B cell (primary cell): ENCODE results near the gene RIT1. TPM values are rescaled to one million over a fixed set of nuclear protein-coding genes. Genes with fewer than 3 reads are reported as not detected.

Experiments
- ATAC-seq: fragments of 200-7000 bp; cut with Tn5 transposase; one replicate; pipeline ENCODE4 v1.10.0; 2021; ENCODE audit warnings: low read depth, mild to moderate bottlenecking, moderate number of reproducible peaks, moderate library complexity
- CTCF ChIA-PET: fragments of 350-600 bp; sonication (Branson Sonifier 250); formaldehyde crosslinking; loops from one replicate; lab custom pipeline; 2021; ENCODE audit warnings: antibody characterized with exemption, inconsistent platforms; lab: Charles Lee
- POLR2A ChIA-PET: fragments of 350-600 bp; sonication (Branson Sonifier 250); formaldehyde crosslinking; loops from one replicate; lab custom pipeline; 2021; ENCODE audit warnings: antibody characterized with exemption; lab: Charles Lee
- DNase-seq: peaks from one replicate; pipeline ENCODE4 v3.0.0; 2013
- H2AFZ ChIP-seq: 2 replicates; pipeline ENCODE4 v1.6.1; 2012; ENCODE audit warnings: mild to moderate bottlenecking, low read depth, low read length; ENCODE audit not compliant: insufficient read depth, poor library complexity, severe bottlenecking
- H3K27ac ChIP-seq, 2 donors: 1 replicate in 1 of 2; 2 replicates in 1 of 2; pipeline ENCODE4 v1.5.1; 2012 to 2013; ENCODE audit warnings: low read length in 2 of 2, mild to moderate bottlenecking in 2 of 2, moderate library complexity in 1 of 2
- H3K27me3 ChIP-seq, 4 experiments: fragments of 200-600 bp in 1 of 4; sonication (generic) in 1 of 4; replicated peaks in 1 of 4; 1 replicate in 2 of 4; 2 replicates in 2 of 4; pipeline versions ENCODE4 v1.6.1 to v1.7.0; 2013 to 2016; ENCODE audit warnings: low read length in 3 of 4, mild to moderate bottlenecking in 2 of 4, mixed read lengths in 1 of 4, moderate library complexity in 1 of 4; ENCODE audit not compliant: insufficient read depth in 4 of 4, control insufficient read depth in 3 of 4; ENCODE audit errors: control extremely low read depth in 1 of 4
- H3K36me3 ChIP-seq, 2 experiments: replicated peaks in 1 of 2; 1 replicate in 1 of 2; 2 replicates in 1 of 2; pipeline versions ENCODE4 v1.6.1 to v1.7.1; 2013; ENCODE audit warnings: low read length in 1 of 2; ENCODE audit not compliant: insufficient read depth in 2 of 2, control insufficient read depth in 1 of 2; ENCODE audit errors: control extremely low read depth in 1 of 2, extremely low read depth in 1 of 2
- H3K4me1 ChIP-seq, 2 donors: fragments of 200-600 bp in 1 of 2; sonication (generic) in 1 of 2; 1 replicate in 1 of 2; 2 replicates in 1 of 2; pipeline versions ENCODE4 v1.5.1 to v1.6.1; 2013 to 2017; ENCODE audit warnings: low read length in 2 of 2; ENCODE audit not compliant: control insufficient read depth in 2 of 2, insufficient read depth in 2 of 2
- H3K4me2 ChIP-seq: replicated peaks from 2 replicates; pipeline ENCODE3; 2012; ENCODE audit warnings: mild to moderate bottlenecking, low read depth, low read length; ENCODE audit not compliant: poor library complexity, severe bottlenecking
- H3K4me3 ChIP-seq, 5 experiments: fragments of 200-600 bp in 1 of 5; sonication (generic) in 1 of 5; 1 replicate in 3 of 5; 2 replicates in 2 of 5; pipeline versions ENCODE4 v1.5.1 to v1.7.0; 2011 to 2016; ENCODE audit warnings: low read length in 4 of 5, mild to moderate bottlenecking in 4 of 5, low read depth in 2 of 5, control low read depth in 1 of 5, moderate library complexity in 1 of 5; ENCODE audit not compliant: insufficient read depth in 1 of 5; ENCODE audit errors: control extremely low read depth in 1 of 5, extremely low read depth in 1 of 5
- H3K79me2 ChIP-seq: fragments of 200-600 bp; sonication (generic); one replicate; pipeline ENCODE4 v1.6.0; 2016; ENCODE audit warnings: low read length; ENCODE audit not compliant: control insufficient read depth, insufficient read depth
- H3K9ac ChIP-seq: fragments of 200-600 bp; sonication (generic); 2 replicates; pipeline ENCODE4 v1.6.1; 2017; ENCODE audit warnings: mild to moderate bottlenecking, low read length, moderate library complexity
- H3K9me3 ChIP-seq, 3 donors: one replicate each; pipeline versions ENCODE4 v1.6.1 to v1.7.1; 2013; ENCODE audit warnings: low read length in 2 of 3; ENCODE audit not compliant: control insufficient read depth in 2 of 3, insufficient read depth in 1 of 3; ENCODE audit errors: control extremely low read depth in 1 of 3
- H4K20me1 ChIP-seq: 2 replicates; pipeline ENCODE4 v1.6.0; 2012; ENCODE audit warnings: mild to moderate bottlenecking, low read length; ENCODE audit not compliant: insufficient read depth, control insufficient read depth, poor library complexity, severe bottlenecking
- H3K27ac Mint-ChIP-seq: one replicate; pipeline ENCODE4 v1.8.0; 2021; ENCODE audit warnings: mixed read lengths
- H3K27me3 Mint-ChIP-seq: one replicate; pipeline ENCODE4 v1.8.0; 2021; ENCODE audit warnings: mixed read lengths
- H3K4me1 Mint-ChIP-seq: one replicate; pipeline ENCODE4 v1.8.0; 2021; ENCODE audit warnings: mixed read lengths
- H3K4me3 Mint-ChIP-seq: one replicate; pipeline ENCODE4 v1.8.0; 2021; ENCODE audit warnings: mixed read lengths
- H3K9me3 Mint-ChIP-seq: one replicate; pipeline ENCODE4 v1.8.0; 2022; ENCODE audit warnings: mixed read lengths; ENCODE audit not compliant: insufficient read depth
- EZH2 ChIP-seq: IDR thresholded peaks from 2 replicates; pipeline ENCODE4 v1.6.1; 2012; ENCODE audit warnings: borderline replicate concordance, low read depth, mild to moderate bottlenecking, moderate library complexity, low read length; ENCODE audit not compliant: insufficient read depth, poor library complexity, severe bottlenecking
- WGBS: methylation state at CpG from one replicate; pipeline ENCODE4 v1.1.5; 2013; ENCODE audit warnings: missing lambda C conversion rate; ENCODE audit not compliant: insufficient coverage; 5-methylcytosine and 5-hydroxymethylcytosine counted together
- intact Hi-C: fragments of 100-400 bp; cut with micrococcal nuclease; formaldehyde crosslinking; loops from one replicate; pipeline ENCODE4 v1.10.0; 2022
- polyA plus RNA-seq: library from polyadenylated mRNA; depleted of rRNA; stranded (reverse); fragments of >200 nt; gene quantifications from 2 replicates; pipeline ENCODE4 v1.2.3, GENCODE V29; 2012
- total RNA-seq, 2 donors: library from RNA; stranded (reverse); fragments of 120-200 nt in 1 of 2; gene quantifications; 1 replicate in 1 of 2; 2 replicates in 1 of 2; pipeline versions ENCODE4 v1.2.3 to v1.2.4, GENCODE V29; 2013 to 2022
- TF ChIP-seq, protein P1 (sequence below): fragments of 200-600 bp; IDR thresholded peaks from one replicate; pipeline ENCODE4 v1.8.0; 2022; ENCODE audit warnings: antibody characterized with exemption, mild to moderate bottlenecking

The RIT1 gene
- total and polyA plus RNA-seq, 2 donors (not counting 1 experiment from before 2014, with no cell fraction given): 14.2 to 45.7 TPM

DNA sequence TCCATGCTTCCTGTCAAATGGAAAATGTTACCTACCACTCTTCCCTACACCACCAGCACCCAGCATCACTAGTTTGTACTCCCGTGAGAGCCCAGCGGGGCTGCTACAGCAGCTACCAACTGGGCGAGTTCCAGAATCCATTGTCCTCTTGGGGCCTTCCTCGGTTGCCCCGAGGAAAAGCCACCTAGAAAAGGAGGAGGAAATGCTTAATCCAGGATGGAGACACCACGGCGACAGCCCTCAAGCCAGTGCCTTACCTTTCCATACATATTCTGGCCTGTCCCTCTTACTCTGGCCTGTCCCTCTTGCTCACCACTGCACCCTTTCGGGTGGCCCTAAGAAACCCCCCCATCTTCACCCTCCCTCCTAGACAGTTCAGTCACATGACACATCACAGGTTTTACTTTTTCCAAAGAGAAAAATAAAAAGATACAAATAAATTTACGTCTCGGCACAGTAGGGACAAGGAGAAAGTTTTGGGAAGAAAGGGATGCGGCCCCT is 478 bp downstream of the RIT1 start:
- CTCF ChIA-PET: interaction anchor here (0.9 to 1.0 kb wide), 2 partner anchors 73 to 79 kb away, joined by 3 read pairs; no protein-coding TSS in a partner anchor
- Histone ChIP-seq H3K27me3 (no peaks in the 10 kb centered on the region), H3K79me2 (peaks cover 28% of the 10 kb centered on the region), H4K20me1 (no peaks in the 10 kb centered on the region), H3K4me3 (peak overlapping the region; percentile 64 to 90 (median 71)), H3K36me3 (peaks cover 13 to 51% of the 10 kb centered on the region in 2 experiments), H3K4me1 (peaks cover 14 to 16% of the 10 kb centered on the region in 2 donors), H3K27ac (peak overlapping the region; percentile 59 to 79), H2AFZ (peak overlapping the region; percentile 72), H3K4me2 (peak overlapping the region; percentile 80), H3K9me3 (no peaks in the 10 kb centered on the region), H3K9ac (peak overlapping the region; percentile 82)
- Mint-ChIP-seq H3K4me3 (peak overlapping the region; percentile 96), H3K4me1 (peaks cover 23% of the 10 kb centered on the region), H3K27me3 (no peaks in the 10 kb centered on the region), H3K9me3 (no peaks in the 10 kb centered on the region), H3K27ac (peak overlapping the region; percentile 97)
- POLR2A ChIA-PET: no interaction called here
- peak; percentile 58 for DNase-seq
- WGBS: 13% methylated on average over 7 of the region's 11 CpGs
- intact Hi-C loops: loop anchor here (1.0 to 2.0 kb wide), 6 partner anchors 24 to 648 kb away; partner anchors contain the start of genes DAP3, GON4L, KHDC4 and SCAMP3
- TF ChIP-seq, protein P1, sequence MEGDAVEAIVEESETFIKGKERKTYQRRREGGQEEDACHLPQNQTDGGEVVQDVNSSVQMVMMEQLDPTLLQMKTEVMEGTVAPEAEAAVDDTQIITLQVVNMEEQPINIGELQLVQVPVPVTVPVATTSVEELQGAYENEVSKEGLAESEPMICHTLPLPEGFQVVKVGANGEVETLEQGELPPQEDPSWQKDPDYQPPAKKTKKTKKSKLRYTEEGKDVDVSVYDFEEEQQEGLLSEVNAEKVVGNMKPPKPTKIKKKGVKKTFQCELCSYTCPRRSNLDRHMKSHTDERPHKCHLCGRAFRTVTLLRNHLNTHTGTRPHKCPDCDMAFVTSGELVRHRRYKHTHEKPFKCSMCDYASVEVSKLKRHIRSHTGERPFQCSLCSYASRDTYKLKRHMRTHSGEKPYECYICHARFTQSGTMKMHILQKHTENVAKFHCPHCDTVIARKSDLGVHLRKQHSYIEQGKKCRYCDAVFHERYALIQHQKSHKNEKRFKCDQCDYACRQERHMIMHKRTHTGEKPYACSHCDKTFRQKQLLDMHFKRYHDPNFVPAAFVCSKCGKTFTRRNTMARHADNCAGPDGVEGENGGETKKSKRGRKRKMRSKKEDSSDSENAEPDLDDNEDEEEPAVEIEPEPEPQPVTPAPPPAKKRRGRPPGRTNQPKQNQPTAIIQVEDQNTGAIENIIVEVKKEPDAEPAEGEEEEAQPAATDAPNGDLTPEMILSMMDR: no peak
- TF ChIP-seq EZH2: no peak
- peak; percentile 22 for ATAC-seq

- WGBS: no CpG with 5 or more reads among the region's 4 CpGs
- Histone ChIP-seq H3K27me3 (no peaks in the 10 kb centered on the region), H3K4me1 (peaks cover 14 to 16% of the 10 kb centered on the region in 2 donors), H3K4me2 (peak overlapping the region; percentile 80), H3K36me3 (peaks cover 13 to 50% of the 10 kb centered on the region in 2 experiments), H3K9ac (peak overlapping the region; percentile 82), H2AFZ (no peak overlapping the region), H3K4me3 (peak overlapping the region in 2 of 5 experiments; percentile 75 to 90), H3K79me2 (peaks cover 28% of the 10 kb centered on the region), H4K20me1 (no peaks in the 10 kb centered on the region), H3K27ac (peak overlapping the region in 1 of 2 donors; percentile 79), H3K9me3 (no peaks in the 10 kb centered on the region)
- Mint-ChIP-seq H3K4me3 (peak overlapping the region; percentile 96), H3K4me1 (peaks cover 23% of the 10 kb centered on the region), H3K9me3 (no peaks in the 10 kb centered on the region), H3K27me3 (no peaks in the 10 kb centered on the region), H3K27ac (peak overlapping the region; percentile 37)
- CTCF ChIA-PET: interaction anchor here (0.8 to 1.0 kb wide), 3 partner anchors 74 to 82 kb away, joined by 3 read pairs; no protein-coding TSS in a partner anchor
- POLR2A ChIA-PET: interaction anchor here (0.7 kb wide), 2 partner anchors 9 to 11 kb away, joined by 4 to 6 read pairs; no protein-coding TSS in a partner anchor
- ATAC-seq (no peak), DNase-seq (peak; percentile 33)
- intact Hi-C loops: loop anchor here (2.0 kb wide), 3 partner anchors 79 to 647 kb away; partner anchors contain the start of genes DAP3, SCAMP3 and YY1AP1
- TF ChIP-seq, protein P1: no peak
- TF ChIP-seq EZH2: no peak
Measured at GRCh38 chr1:155909894-155910293, 1.3 kb downstream of the RIT1 start.
